GM19238 (cell line): ENCODE data around the gene CNNM3.
"Not testable (repeated sequence)": the region's sequence is repeated elsewhere in the genome, so short reads cannot be mapped to it uniquely, and the experiment has no call there.

Experiments
- DNase-seq: peaks from one replicate; pipeline ENCODE4 v3.0.0; 2011; ENCODE audit warnings: low spot score; ENCODE audit not compliant: insufficient read length

Gene CNNM3

GRCh38 chr2:96839293-96839874, 23.3 kb downstream of the CNNM3 start:
- peak; percentile 45 for DNase-seq

GRCh38 chr2:96839875-96840850, 24.1 kb downstream of the CNNM3 start:
- no peak for DNase-seq

GRCh38 chr2:96841701-96842495, 25.8 kb downstream of the CNNM3 start:
- no peak for DNase-seq

- no peak for DNase-seq
Measured at GRCh38 chr2:96842600-96842999, 26.5 kb downstream of the CNNM3 start.

GRCh38 chr2:96843538-96844268, 27.6 kb downstream of the CNNM3 start, which contains the start of gene ANKRD23:
TSS of gene ANKRD23 (minus strand) at chr2:96844021. CDS start at chr2:96843992, 29 bp downstream.
- DNase-seq = no peak

GRCh38 chr2:96844405-96844808, 28.3 kb downstream of the CNNM3 start:
- no peak for DNase-seq

GRCh38 chr2:96846825-96847224, 30.8 kb downstream of the CNNM3 start:
- DNase-seq = no peak

GRCh38 chr2:96847586-96847985, 31.5 kb downstream of the CNNM3 start:
- DNase-seq = no peak

GRCh38 chr2:96848264-96848663, 32.2 kb downstream of the CNNM3 start:
- DNase-seq = no peak

GRCh38 chr2:96852667-96853066, 36.6 kb downstream of the CNNM3 start:
- no peak for DNase-seq

GRCh38 chr2:96853321-96853720, 37.3 kb downstream of the CNNM3 start:
- DNase-seq = no peak

- peak; percentile 44 for DNase-seq
Measured at GRCh38 chr2:96856776-96857666, 41.0 kb downstream of the CNNM3 start.

- peak; percentile 99 for DNase-seq
Measured at GRCh38 chr2:96857667-96858372, 41.8 kb downstream of the CNNM3 start, which contains the start of gene ANKRD39. TSS of gene ANKRD39 (minus strand) at chr2:96858016. CDS start at chr2:96857987, 29 bp downstream.

- DNase-seq = no peak
Measured at GRCh38 chr2:96859099-96859649, 43.1 kb downstream of the CNNM3 start.

GRCh38 chr2:96859681-96860064, 43.6 kb downstream of the CNNM3 start:
- no peak for DNase-seq

GRCh38 chr2:96860065-96861029, 44.3 kb downstream of the CNNM3 start:
- no peak for DNase-seq

GRCh38 chr2:96861074-96861473, 45.0 kb downstream of the CNNM3 start:
- no peak for DNase-seq

- DNase-seq = not testable (repeated sequence)
Measured at GRCh38 chr2:96863056-96863455, 47.0 kb downstream of the CNNM3 start.
